Smooth muscle cell (in vitro differentiated cells): ENCODE measurements around the gene IQCF2. TPM values are rescaled to one million over a fixed set of nuclear protein-coding genes. Genes with fewer than 3 reads are reported as not detected.

Experiments
- DNase-seq: peaks from one replicate; lab custom pipeline; 2025; ENCODE audit not compliant: unreplicated experiment; lab: John Stamatoyannopoulos, UW
- H2AFZ ChIP-seq: fragments of 200-600 bp; sonication (generic); 2 replicates; pipeline ENCODE4 v1.6.0; 2016; ENCODE audit warnings: antibody characterized with exemption, low read depth, mild to moderate bottlenecking
- H3F3A ChIP-seq: fragments of 200-600 bp; sonication (generic); 2 replicates; pipeline ENCODE4 v1.6.0; 2017; ENCODE audit warnings: antibody characterized with exemption, low read depth
- H3K27ac ChIP-seq: fragments of 200-600 bp; sonication (generic); 2 replicates; pipeline ENCODE4 v1.5.1; 2016; ENCODE audit warnings: low read depth, mild to moderate bottlenecking
- H3K27me3 ChIP-seq: fragments of 200-600 bp; sonication (generic); 2 replicates; pipeline ENCODE4 v1.6.1; 2016; ENCODE audit warnings: low read depth, mild to moderate bottlenecking
- H3K36me3 ChIP-seq: fragments of 200-600 bp; sonication (generic); 2 replicates; pipeline ENCODE4 v1.5.1; 2016; ENCODE audit warnings: low read depth
- H3K4me1 ChIP-seq: fragments of 200-600 bp; sonication (generic); 2 replicates; pipeline ENCODE4 v1.5.1; 2016; ENCODE audit warnings: low read depth
- H3K4me2 ChIP-seq: fragments of 200-600 bp; sonication (generic); 2 replicates; pipeline ENCODE4 v1.6.0; 2016; ENCODE audit warnings: mild to moderate bottlenecking
- H3K4me3 ChIP-seq: fragments of 200-600 bp; sonication (generic); 2 replicates; pipeline ENCODE4 v1.5.1; 2016; ENCODE audit warnings: mild to moderate bottlenecking
- H3K79me2 ChIP-seq: fragments of 200-600 bp; sonication (generic); 2 replicates; pipeline ENCODE4 v1.6.0; 2016; ENCODE audit warnings: low read depth, mild to moderate bottlenecking
- H3K9ac ChIP-seq: fragments of 200-600 bp; sonication (generic); 2 replicates; pipeline ENCODE4 v1.6.0; 2016; ENCODE audit warnings: low read depth
- H3K9me3 ChIP-seq: fragments of 200-600 bp; sonication (generic); replicated peaks from 2 replicates; pipeline ENCODE4 v1.5.1; 2016; ENCODE audit warnings: low read depth
- H4K20me1 ChIP-seq: fragments of 200-600 bp; sonication (generic); 2 replicates; pipeline ENCODE4 v1.6.0; 2016; ENCODE audit warnings: low read depth
- CTCF ChIP-seq: fragments of 200-600 bp; sonication (generic); IDR thresholded peaks from 2 replicates; pipeline ENCODE4 v1.5.1; 2017; ENCODE audit warnings: borderline replicate concordance, mild to moderate bottlenecking, antibody characterized with exemption; ENCODE audit not compliant: insufficient read depth, poor library complexity, severe bottlenecking
- WGBS: methylation state at CpG from one replicate; pipeline ENCODE4 v1.1.7; 2016; ENCODE audit warnings: low lambda C conversion rate; 5-methylcytosine and 5-hydroxymethylcytosine counted together
- polyA plus RNA-seq: library from polyadenylated mRNA; unstranded; fragments of >200 nt; fragmentation: Nextera tagmentation; extraction: Ambion mirVana; gene quantifications from 2 replicates; pipeline ENCODE4 v1.2.1, GENCODE V29; 2016
- total RNA-seq: library from RNA; depleted of rRNA; stranded (reverse); fragments of >200 nt; gene quantifications from 2 replicates; pipeline ENCODE4 v1.2.3, GENCODE V29; 2014

The IQCF2 gene
- total and polyA plus RNA-seq, 2 experiments from 2014 or later = not detected

GRCh38 chr3:51891242-51892039 is 30.0 kb downstream of the IQCF2 start:
- Histone ChIP-seq H3K4me3 (no peak overlapping the region), H3K4me1 (no peaks in the 10 kb centered on the region), H3K27ac (no peak overlapping the region), H2AFZ (no peak overlapping the region), H3F3A (no peaks in the 10 kb centered on the region), H3K9me3 (no peaks in the 10 kb centered on the region), H3K36me3 (no peaks in the 10 kb centered on the region), H3K4me2 (no peak overlapping the region), H3K9ac (no peak overlapping the region), H3K27me3 (no peaks in the 10 kb centered on the region), H3K79me2 (no peaks in the 10 kb centered on the region), H4K20me1 (no peaks in the 10 kb centered on the region)
- no peak for DNase-seq
- 96% methylated on average over 7 of the region's 7 CpGs for WGBS
- TF ChIP-seq CTCF = no peak

- Histone ChIP-seq H3K9me3 (no peaks in the 10 kb centered on the region), H3K4me1 (no peaks in the 10 kb centered on the region), H3K4me3 (no peak overlapping the region), H4K20me1 (no peaks in the 10 kb centered on the region), H3K27me3 (no peaks in the 10 kb centered on the region), H3F3A (no peaks in the 10 kb centered on the region), H2AFZ (no peak overlapping the region), H3K79me2 (no peaks in the 10 kb centered on the region), H3K4me2 (no peak overlapping the region), H3K9ac (no peak overlapping the region), H3K36me3 (no peaks in the 10 kb centered on the region), H3K27ac (no peak overlapping the region)
- DNase-seq = no peak
- 83% methylated on average over 4 of the region's 4 CpGs for WGBS
- TF ChIP-seq CTCF = no peak
Observed at GRCh38 chr3:51894391-51894790, 33.0 kb downstream of the IQCF2 start.

- H3K4me1 ChIP-seq = no peaks in the 10 kb centered on the region
- no peak overlapping the region for H3K27ac ChIP-seq
- no peaks in the 10 kb centered on the region for H3F3A ChIP-seq
- no peaks in the 10 kb centered on the region for H3K36me3 ChIP-seq
- H3K79me2 ChIP-seq = no peaks in the 10 kb centered on the region
- WGBS = 97% methylated on average over 16 of the region's 16 CpGs
- no peak overlapping the region for H3K4me2 ChIP-seq
- H3K4me3 ChIP-seq = no peak overlapping the region
- no peak for DNase-seq
- no peak overlapping the region for H2AFZ ChIP-seq
- H3K9me3 ChIP-seq = no peaks in the 10 kb centered on the region
- no peak overlapping the region for H3K9ac ChIP-seq
- no peaks in the 10 kb centered on the region for H3K27me3 ChIP-seq
- no peak for TF ChIP-seq CTCF
- no peaks in the 10 kb centered on the region for H4K20me1 ChIP-seq
Observed at GRCh38 chr3:51894939-51895338, 33.5 kb downstream of the IQCF2 start.

GRCh38 chr3:51896607-51897305 is 35.3 kb downstream of the IQCF2 start:
- Histone ChIP-seq H3K36me3 (no peaks in the 10 kb centered on the region), H3K27ac (no peak overlapping the region)

More at GRCh38 chr3:51896607-51897305, 35.3 kb downstream of the IQCF2 start:
- no peak overlapping the region for H3K9ac ChIP-seq
- H3K79me2 ChIP-seq = no peaks in the 10 kb centered on the region
- no peak for DNase-seq
- no peaks in the 10 kb centered on the region for H3F3A ChIP-seq
- H3K4me2 ChIP-seq = no peak overlapping the region
- H3K27me3 ChIP-seq = no peaks in the 10 kb centered on the region
- TF ChIP-seq CTCF = no peak
- no peaks in the 10 kb centered on the region for H3K4me1 ChIP-seq
- no peak overlapping the region for H3K4me3 ChIP-seq
- H2AFZ ChIP-seq = no peak overlapping the region
- H4K20me1 ChIP-seq = no peaks in the 10 kb centered on the region
- H3K9me3 ChIP-seq = no peaks in the 10 kb centered on the region
- 98% methylated on average over 10 of the region's 10 CpGs for WGBS
